ENCODE measurements around the gene RAB9B.

DNA sequence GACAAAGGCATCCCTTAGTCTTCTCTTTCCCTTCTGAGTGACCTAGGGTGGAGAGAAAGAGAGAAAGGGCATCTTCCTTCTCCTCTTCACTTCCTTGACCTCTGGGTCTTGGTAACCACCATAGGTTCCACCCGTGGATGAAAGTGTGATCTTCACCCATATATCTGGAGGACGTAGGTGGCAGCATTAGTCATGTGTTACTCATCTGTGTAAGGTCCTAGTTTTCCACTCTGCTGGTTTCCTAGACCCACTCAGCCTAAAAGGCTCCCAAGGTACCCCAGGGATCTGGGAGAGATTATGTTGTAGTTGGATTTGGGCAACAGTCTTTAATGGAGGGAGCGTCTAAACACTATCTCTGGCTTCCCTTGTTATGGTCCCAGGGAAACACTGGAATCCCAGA lies 45.5 kb upstream of the RAB9B start:
- TF ChIP-seq, protein P1, sequence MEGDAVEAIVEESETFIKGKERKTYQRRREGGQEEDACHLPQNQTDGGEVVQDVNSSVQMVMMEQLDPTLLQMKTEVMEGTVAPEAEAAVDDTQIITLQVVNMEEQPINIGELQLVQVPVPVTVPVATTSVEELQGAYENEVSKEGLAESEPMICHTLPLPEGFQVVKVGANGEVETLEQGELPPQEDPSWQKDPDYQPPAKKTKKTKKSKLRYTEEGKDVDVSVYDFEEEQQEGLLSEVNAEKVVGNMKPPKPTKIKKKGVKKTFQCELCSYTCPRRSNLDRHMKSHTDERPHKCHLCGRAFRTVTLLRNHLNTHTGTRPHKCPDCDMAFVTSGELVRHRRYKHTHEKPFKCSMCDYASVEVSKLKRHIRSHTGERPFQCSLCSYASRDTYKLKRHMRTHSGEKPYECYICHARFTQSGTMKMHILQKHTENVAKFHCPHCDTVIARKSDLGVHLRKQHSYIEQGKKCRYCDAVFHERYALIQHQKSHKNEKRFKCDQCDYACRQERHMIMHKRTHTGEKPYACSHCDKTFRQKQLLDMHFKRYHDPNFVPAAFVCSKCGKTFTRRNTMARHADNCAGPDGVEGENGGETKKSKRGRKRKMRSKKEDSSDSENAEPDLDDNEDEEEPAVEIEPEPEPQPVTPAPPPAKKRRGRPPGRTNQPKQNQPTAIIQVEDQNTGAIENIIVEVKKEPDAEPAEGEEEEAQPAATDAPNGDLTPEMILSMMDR (IDR thresholded peaks at IDR 0.05), result no peak
- TF ChIP-seq ZFX (IDR thresholded peaks at IDR 0.05; ENCODE audit: borderline replicate concordance), result no peak
